WTC11 (cell line): ENCODE results near the gene IVNS1ABP.

Experiments used
- CREB1 ChIP-seq: sonication (generic); formaldehyde crosslinking; IDR thresholded peaks from 2 replicates; pipeline ENCODE4 v1.8.0; 2023; ENCODE audit warnings: mild to moderate bottlenecking, missing genetic modification reagents
- ESRRA ChIP-seq: sonication (generic); formaldehyde crosslinking; IDR thresholded peaks from 2 replicates; pipeline ENCODE4 v1.8.1; 2022; ENCODE audit warnings: mild to moderate bottlenecking, missing genetic modification reagents, borderline replicate concordance
- FOXP1 ChIP-seq: sonication (generic); formaldehyde crosslinking; IDR thresholded peaks from 2 replicates; pipeline ENCODE4 v1.8.0; 2022; ENCODE audit warnings: missing genetic modification reagents, mild to moderate bottlenecking, moderate library complexity, borderline replicate concordance
- OVOL2 ChIP-seq: fragments of 250-450 bp; sonication (Bioruptor Pico); IDR thresholded peaks from 2 replicates; pipeline ENCODE4 v1.9.0; 2021; ENCODE audit warnings: mild to moderate bottlenecking, borderline replicate concordance
- RELA ChIP-seq: sonication (generic); formaldehyde crosslinking; IDR thresholded peaks from 2 replicates; pipeline ENCODE4 v1.8.1; 2022; ENCODE audit warnings: missing genetic modification reagents, mild to moderate bottlenecking, borderline replicate concordance
- SP1 ChIP-seq: sonication (generic); formaldehyde crosslinking; conservative IDR thresholded peaks from 2 replicates; pipeline ENCODE4 v1.8.1; 2022; ENCODE audit warnings: missing genetic modification reagents
- ZNF138 ChIP-seq: sonication (generic); formaldehyde crosslinking; conservative IDR thresholded peaks from 2 replicates; pipeline ENCODE4 v1.8.1; 2022; ENCODE audit warnings: mild to moderate bottlenecking, moderate library complexity, missing genetic modification reagents
- ZNF219 ChIP-seq: sonication (generic); formaldehyde crosslinking; IDR thresholded peaks from 2 replicates; pipeline ENCODE4 v1.8.0; 2023; ENCODE audit warnings: missing genetic modification reagents, mild to moderate bottlenecking, borderline replicate concordance
- ZNF423 ChIP-seq: fragments of 250-450 bp; sonication (Bioruptor Pico); IDR thresholded peaks from 2 replicates; pipeline ENCODE4 v2.1.2; 2022; ENCODE audit warnings: mild to moderate bottlenecking, moderate library complexity
- TF ChIP-seq, protein P1 (sequence below): sonication (generic); formaldehyde crosslinking; IDR thresholded peaks from 2 replicates; pipeline ENCODE4 v1.8.0; 2022; ENCODE audit warnings: missing genetic modification reagents
- TF ChIP-seq, protein P2 (sequence below): fragments of 250-450 bp; sonication (Bioruptor Pico); IDR thresholded peaks from 2 replicates; pipeline ENCODE4 v2.1.2; 2022; ENCODE audit warnings: mild to moderate bottlenecking, moderate library complexity
- TF ChIP-seq, protein P3 (sequence below): fragments of 200-600 bp; IDR thresholded peaks from 2 replicates; pipeline ENCODE4 v1.8.0; 2022; ENCODE audit warnings: antibody characterized with exemption
- TF ChIP-seq, protein P4 (sequence below): sonication (generic); formaldehyde crosslinking; IDR thresholded peaks from 2 replicates; pipeline ENCODE4 v1.8.0; 2022; ENCODE audit warnings: mild to moderate bottlenecking, missing genetic modification reagents
- TF ChIP-seq, protein P5 (sequence below): sonication (generic); formaldehyde crosslinking; IDR thresholded peaks from 2 replicates; pipeline ENCODE4 v1.8.0; 2022; ENCODE audit warnings: mild to moderate bottlenecking, missing genetic modification reagents

DNA sequence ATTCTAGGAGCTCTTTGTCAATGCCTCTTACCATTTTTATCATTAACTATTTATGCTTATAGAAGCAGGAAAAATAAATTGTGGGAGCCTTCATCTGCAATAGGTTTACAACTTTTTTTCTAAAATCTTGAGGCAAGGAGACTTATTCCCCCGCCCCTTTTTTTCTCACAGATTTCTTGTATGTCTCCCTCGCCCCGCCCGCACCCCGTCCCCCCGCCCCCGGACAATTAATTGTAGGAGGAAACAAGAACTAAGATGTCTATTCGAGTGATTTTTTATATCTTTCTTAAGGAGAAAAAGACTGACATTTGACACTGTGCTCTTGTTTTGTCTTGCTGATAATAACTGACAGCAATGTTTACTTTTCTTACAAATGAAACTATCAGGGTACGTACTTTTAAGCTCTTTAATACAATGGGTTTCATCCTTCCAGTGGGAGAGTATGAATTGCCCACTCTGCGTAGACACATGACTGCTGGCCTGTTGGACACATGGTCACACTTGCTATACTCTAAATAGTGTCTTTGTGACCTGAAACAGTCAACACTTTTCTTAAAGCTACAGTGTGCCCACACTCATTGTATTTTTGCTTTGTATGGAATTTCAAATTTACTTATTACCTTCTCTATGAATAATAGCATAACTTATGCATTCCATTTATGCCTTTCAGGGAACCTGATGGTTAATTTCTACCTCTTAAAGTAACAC lies 1.5 kb upstream of the IVNS1ABP start:
- TF ChIP-seq, protein P1, sequence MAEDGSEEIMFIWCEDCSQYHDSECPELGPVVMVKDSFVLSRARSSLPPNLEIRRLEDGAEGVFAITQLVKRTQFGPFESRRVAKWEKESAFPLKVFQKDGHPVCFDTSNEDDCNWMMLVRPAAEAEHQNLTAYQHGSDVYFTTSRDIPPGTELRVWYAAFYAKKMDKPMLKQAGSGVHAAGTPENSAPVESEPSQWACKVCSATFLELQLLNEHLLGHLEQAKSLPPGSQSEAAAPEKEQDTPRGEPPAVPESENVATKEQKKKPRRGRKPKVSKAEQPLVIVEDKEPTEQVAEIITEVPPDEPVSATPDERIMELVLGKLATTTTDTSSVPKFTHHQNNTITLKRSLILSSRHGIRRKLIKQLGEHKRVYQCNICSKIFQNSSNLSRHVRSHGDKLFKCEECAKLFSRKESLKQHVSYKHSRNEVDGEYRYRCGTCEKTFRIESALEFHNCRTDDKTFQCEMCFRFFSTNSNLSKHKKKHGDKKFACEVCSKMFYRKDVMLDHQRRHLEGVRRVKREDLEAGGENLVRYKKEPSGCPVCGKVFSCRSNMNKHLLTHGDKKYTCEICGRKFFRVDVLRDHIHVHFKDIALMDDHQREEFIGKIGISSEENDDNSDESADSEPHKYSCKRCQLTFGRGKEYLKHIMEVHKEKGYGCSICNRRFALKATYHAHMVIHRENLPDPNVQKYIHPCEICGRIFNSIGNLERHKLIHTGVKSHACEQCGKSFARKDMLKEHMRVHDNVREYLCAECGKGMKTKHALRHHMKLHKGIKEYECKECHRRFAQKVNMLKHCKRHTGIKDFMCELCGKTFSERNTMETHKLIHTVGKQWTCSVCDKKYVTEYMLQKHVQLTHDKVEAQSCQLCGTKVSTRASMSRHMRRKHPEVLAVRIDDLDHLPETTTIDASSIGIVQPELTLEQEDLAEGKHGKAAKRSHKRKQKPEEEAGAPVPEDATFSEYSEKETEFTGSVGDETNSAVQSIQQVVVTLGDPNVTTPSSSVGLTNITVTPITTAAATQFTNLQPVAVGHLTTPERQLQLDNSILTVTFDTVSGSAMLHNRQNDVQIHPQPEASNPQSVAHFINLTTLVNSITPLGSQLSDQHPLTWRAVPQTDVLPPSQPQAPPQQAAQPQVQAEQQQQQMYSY, result no peak
- TF ChIP-seq, protein P2, sequence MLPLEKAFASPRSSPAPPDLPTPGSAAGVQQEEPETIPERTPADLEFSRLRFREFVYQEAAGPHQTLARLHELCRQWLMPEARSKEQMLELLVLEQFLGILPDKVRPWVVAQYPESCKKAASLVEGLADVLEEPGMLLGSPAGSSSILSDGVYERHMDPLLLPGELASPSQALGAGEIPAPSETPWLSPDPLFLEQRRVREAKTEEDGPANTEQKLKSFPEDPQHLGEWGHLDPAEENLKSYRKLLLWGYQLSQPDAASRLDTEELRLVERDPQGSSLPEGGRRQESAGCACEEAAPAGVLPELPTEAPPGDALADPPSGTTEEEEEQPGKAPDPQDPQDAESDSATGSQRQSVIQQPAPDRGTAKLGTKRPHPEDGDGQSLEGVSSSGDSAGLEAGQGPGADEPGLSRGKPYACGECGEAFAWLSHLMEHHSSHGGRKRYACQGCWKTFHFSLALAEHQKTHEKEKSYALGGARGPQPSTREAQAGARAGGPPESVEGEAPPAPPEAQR (CRISPR knock-in tag), result no peak
- TF ChIP-seq, protein P3, sequence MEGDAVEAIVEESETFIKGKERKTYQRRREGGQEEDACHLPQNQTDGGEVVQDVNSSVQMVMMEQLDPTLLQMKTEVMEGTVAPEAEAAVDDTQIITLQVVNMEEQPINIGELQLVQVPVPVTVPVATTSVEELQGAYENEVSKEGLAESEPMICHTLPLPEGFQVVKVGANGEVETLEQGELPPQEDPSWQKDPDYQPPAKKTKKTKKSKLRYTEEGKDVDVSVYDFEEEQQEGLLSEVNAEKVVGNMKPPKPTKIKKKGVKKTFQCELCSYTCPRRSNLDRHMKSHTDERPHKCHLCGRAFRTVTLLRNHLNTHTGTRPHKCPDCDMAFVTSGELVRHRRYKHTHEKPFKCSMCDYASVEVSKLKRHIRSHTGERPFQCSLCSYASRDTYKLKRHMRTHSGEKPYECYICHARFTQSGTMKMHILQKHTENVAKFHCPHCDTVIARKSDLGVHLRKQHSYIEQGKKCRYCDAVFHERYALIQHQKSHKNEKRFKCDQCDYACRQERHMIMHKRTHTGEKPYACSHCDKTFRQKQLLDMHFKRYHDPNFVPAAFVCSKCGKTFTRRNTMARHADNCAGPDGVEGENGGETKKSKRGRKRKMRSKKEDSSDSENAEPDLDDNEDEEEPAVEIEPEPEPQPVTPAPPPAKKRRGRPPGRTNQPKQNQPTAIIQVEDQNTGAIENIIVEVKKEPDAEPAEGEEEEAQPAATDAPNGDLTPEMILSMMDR, result no peak
- TF ChIP-seq ZNF219 (no peak), FOXP1 (CRISPR knock-in tag) (no peak), SP1 (CRISPR knock-in tag) (no peak), ZNF138 (CRISPR knock-in tag) (no peak), RELA (CRISPR knock-in tag) (no peak), ZNF423 (CRISPR knock-in tag) (no peak), CREB1 (CRISPR knock-in tag) (no peak), ESRRA (CRISPR knock-in tag) (no peak), OVOL2 (CRISPR knock-in tag) (no peak)
- TF ChIP-seq, protein P4, sequence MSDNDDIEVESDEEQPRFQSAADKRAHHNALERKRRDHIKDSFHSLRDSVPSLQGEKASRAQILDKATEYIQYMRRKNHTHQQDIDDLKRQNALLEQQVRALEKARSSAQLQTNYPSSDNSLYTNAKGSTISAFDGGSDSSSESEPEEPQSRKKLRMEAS, result no peak
- TF ChIP-seq, protein P5, sequence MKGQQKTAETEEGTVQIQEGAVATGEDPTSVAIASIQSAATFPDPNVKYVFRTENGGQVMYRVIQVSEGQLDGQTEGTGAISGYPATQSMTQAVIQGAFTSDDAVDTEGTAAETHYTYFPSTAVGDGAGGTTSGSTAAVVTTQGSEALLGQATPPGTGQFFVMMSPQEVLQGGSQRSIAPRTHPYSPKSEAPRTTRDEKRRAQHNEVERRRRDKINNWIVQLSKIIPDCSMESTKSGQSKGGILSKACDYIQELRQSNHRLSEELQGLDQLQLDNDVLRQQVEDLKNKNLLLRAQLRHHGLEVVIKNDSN, result no peak
